IPS DF 4.7 (cell line): ENCODE results near the gene METAP1.
"Not testable (repeated sequence)": the region's sequence is repeated elsewhere in the genome, so short reads cannot be mapped to it uniquely, and the experiment has no call there.

Experiments
- DNase-seq: peaks from one replicate; pipeline ENCODE4 v3.0.0-alpha.2; 2013; ENCODE audit warnings: low spot score; ENCODE audit errors: extremely low read depth

METAP1 gene

GRCh38 chr4:99054428-99054994 is 59.0 kb downstream of the METAP1 start:
- DNase-seq: no peak

- no peak for DNase-seq
Observed at GRCh38 chr4:99058228-99058627, 62.7 kb downstream of the METAP1 start.

- no peak for DNase-seq
Observed at GRCh38 chr4:99059550-99059949, 64.0 kb downstream of the METAP1 start.

GRCh38 chr4:99061048-99061700 is 65.7 kb downstream of the METAP1 start:
- no peak for DNase-seq

DNA sequence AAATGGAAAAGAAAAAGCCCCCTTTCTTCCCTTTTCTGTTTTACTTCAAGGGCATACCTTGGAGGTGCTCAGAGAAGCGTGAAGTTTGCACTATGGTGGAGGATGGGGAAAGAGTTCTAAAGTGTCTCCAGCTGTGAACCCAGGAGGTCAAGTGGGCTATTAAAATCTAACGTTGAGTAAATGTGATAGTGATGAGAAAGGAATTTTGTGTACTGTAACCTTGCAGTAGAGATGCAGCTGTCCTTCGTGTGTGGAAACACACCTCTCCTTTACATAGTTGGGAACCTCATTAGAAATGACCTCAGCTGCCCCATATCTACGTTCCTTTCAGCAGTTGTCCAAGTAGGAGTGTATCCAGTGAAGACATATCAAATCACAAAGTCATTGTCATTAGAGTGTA is 66.6 kb downstream of the METAP1 start:
- DNase-seq: no peak

- DNase-seq: not testable (repeated sequence)
Observed at GRCh38 chr4:99065521-99065920, 70.0 kb downstream of the METAP1 start.

- DNase-seq: no peak
Observed at GRCh38 chr4:99067617-99068016, 72.1 kb downstream of the METAP1 start.

DNA sequence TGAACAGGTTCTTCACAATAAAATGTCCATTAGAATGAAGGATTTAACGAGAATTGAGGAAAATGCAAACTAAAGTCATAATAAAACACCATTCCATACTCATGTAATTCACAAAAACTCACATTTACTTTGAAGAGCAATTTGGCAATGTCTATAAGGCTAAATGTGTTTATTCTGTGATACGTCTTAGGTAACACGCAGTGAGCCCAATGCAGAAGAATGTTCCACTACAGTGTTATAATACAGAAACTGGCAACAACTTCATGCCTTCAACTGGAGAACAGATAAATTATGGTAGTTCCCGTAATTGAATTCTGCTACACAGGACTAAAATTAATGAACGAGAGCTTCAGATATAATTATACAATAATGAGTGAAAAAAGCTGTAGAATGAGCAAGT is 75.6 kb downstream of the METAP1 start:
- DNase-seq: no peak

GRCh38 chr4:99074816-99075215 is 79.3 kb downstream of the METAP1 start:
- DNase-seq: no peak

GRCh38 chr4:99076292-99076976 is 80.9 kb downstream of the METAP1 start:
- no peak for DNase-seq

- no peak for DNase-seq
Observed at GRCh38 chr4:99077177-99077576, 81.7 kb downstream of the METAP1 start.

GRCh38 chr4:99078336-99078735 is 82.8 kb downstream of the METAP1 start:
- no peak for DNase-seq

GRCh38 chr4:99078931-99079624 is 83.6 kb downstream of the METAP1 start:
- no peak for DNase-seq

DNA sequence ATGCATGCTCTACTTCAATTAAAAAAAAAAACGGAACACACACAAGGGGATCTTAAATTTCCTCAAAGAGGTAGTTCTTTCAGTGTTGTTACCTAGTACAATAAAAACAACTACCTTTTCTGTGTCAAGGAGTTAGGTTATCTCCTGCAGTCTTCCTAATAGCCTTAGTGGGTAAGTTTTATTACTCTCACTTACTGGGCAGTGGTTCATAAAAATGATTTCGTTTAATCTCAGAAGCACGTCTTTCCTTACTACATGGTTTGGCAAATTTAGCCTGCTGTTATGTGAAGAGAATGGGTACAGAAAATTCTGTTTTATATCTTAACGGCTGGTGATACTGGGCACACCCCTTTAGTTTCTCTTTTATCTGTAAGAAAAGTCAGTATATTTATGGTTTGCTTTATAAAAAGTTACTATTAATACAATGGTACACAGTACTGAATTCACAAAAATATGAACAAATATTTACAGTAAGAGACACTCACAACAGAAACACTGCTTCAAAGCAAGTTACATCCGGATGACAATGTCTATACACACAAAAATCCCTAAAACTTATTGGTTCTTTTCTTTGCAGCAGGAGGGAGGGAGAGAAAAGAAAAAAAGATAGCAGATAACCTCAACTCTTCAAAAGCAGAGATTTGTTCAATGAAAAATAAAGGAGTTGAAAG is 84.2 kb downstream of the METAP1 start:
- DNase-seq: no peak

GRCh38 chr4:99080869-99081268 is 85.3 kb downstream of the METAP1 start:
- not testable (repeated sequence) for DNase-seq

GRCh38 chr4:99082192-99082591 is 86.7 kb downstream of the METAP1 start:
- no peak for DNase-seq

GRCh38 chr4:99084595-99084994 is 89.1 kb downstream of the METAP1 start:
- no peak for DNase-seq

- DNase-seq: no peak
Observed at GRCh38 chr4:99088023-99088449, 92.5 kb downstream of the METAP1 start.

GRCh38 chr4:99088481-99089365 is 93.2 kb downstream of the METAP1 start, which contains the start of gene ADH5:
TSS of gene ADH5 (minus strand) at chr4:99088788. CDS start at chr4:99088700, 88 bp downstream.
- DNase-seq: peak; percentile 36

GRCh38 chr4:99090481-99091215 is 95.1 kb downstream of the METAP1 start:
- no peak for DNase-seq
